ENCODE results near the gene ZNF669.

Gene ZNF669

DNA sequence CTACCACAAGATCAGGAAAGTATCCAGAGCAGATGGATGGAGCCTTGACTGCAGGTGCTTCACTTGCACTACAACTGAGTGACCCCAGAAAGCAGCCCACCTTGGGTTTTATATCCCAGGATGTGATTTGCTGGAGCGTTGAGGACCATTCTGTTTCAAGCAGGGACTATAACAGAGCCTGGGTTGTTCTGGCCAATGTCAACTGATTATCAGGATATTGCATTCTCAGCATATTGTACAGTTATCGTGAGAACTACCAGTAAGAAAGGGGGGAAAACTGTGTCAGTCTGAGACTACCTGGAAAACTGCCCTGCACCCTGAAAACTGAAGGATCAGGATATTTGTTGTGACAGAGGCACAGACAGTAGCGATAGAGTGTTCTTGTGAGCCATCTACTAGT lies 8.0 kb downstream of the ZNF669 start:
- no peak for DNase-seq (ENCODE audit: low read depth, low spot score)
- H3K27ac ChIP-seq (ENCODE audit: low read length): no peak overlapping the region
- no peak overlapping the region for H3K4me3 ChIP-seq (ENCODE audit: low read length)
- H3K27me3 ChIP-seq (ENCODE audit: control insufficient read depth, insufficient read depth, low read length): no peaks in the 10 kb centered on the region
- no peaks in the 10 kb centered on the region for H3K4me1 ChIP-seq (ENCODE audit: control insufficient read depth, insufficient read depth, low read length)
- no CpG with 5 or more reads among the region's 3 CpGs for WGBS (ENCODE audit: insufficient coverage, insufficient read length)
- H3K36me3 ChIP-seq (ENCODE audit: control insufficient read depth, insufficient read depth, low read length): peaks cover 7% of the 10 kb centered on the region; the same call in 1 of the 2 replicates
- no peaks in the 10 kb centered on the region for H3K9me3 ChIP-seq (ENCODE audit: control insufficient read depth, insufficient read depth, low read length)

- H3K27me3 ChIP-seq (ENCODE audit: control insufficient read depth, insufficient read depth, low read length): no peaks in the 10 kb centered on the region
- WGBS (ENCODE audit: insufficient coverage, insufficient read length): no CpG with 5 or more reads among the region's 14 CpGs
- H3K9me3 ChIP-seq (ENCODE audit: control insufficient read depth, insufficient read depth, low read length): no peaks in the 10 kb centered on the region
These were observed 13.7 kb downstream of the ZNF669 start for GRCh38 chr1:247090455-247090854.

GRCh38 chr1:247089616-247090375 lies 14.4 kb downstream of the ZNF669 start:
- WGBS (ENCODE audit: insufficient coverage, insufficient read length): no CpG with 5 or more reads among the region's 17 CpGs
- no peak overlapping the region for H3K4me3 ChIP-seq (ENCODE audit: low read length)
- no peak overlapping the region for H3K27ac ChIP-seq (ENCODE audit: low read length)
- no peaks in the 10 kb centered on the region for H3K4me1 ChIP-seq (ENCODE audit: control insufficient read depth, insufficient read depth, low read length)
- no peaks in the 10 kb centered on the region for H3K36me3 ChIP-seq (ENCODE audit: control insufficient read depth, insufficient read depth, low read length)
- no peaks in the 10 kb centered on the region for H3K9me3 ChIP-seq (ENCODE audit: control insufficient read depth, insufficient read depth, low read length)
- DNase-seq (ENCODE audit: low read depth, low spot score): no peak
- H3K27me3 ChIP-seq (ENCODE audit: control insufficient read depth, insufficient read depth, low read length): no peaks in the 10 kb centered on the region

More at GRCh38 chr1:247090455-247090854, 13.7 kb downstream of the ZNF669 start:
- Histone ChIP-seq H3K27ac (ENCODE audit: low read length) (no peak overlapping the region), H3K4me1 (ENCODE audit: control insufficient read depth, insufficient read depth, low read length) (no peaks in the 10 kb centered on the region), H3K36me3 (ENCODE audit: control insufficient read depth, insufficient read depth, low read length) (no peaks in the 10 kb centered on the region), H3K4me3 (ENCODE audit: low read length) (no peak overlapping the region)
- DNase-seq (ENCODE audit: low read depth, low spot score): no peak

DNA sequence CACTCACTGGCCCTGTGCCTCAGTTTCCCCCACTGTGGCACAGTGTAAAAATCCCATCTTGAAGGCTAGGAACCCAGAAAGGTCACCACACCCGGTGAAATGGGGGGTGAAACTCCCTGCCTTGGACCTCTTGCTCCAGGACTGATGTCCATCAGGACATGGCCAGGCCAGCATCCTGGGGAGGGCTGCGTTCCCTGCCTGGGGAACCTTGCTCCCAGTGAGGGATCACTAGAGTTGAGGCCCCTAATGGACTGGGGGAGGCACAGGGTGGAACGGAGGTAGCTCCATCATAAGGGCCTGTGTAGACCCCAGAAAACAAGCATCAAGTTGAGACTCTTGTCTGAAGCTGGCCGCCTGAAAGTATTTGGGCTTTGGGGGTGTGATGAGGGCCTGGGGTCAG lies 15.2 kb downstream of the ZNF669 start:
- H3K36me3 ChIP-seq (ENCODE audit: control insufficient read depth, insufficient read depth, low read length): no peaks in the 10 kb centered on the region
- H3K4me1 ChIP-seq (ENCODE audit: control insufficient read depth, insufficient read depth, low read length): no peaks in the 10 kb centered on the region
- no peak overlapping the region for H3K27ac ChIP-seq (ENCODE audit: low read length)
- no peaks in the 10 kb centered on the region for H3K9me3 ChIP-seq (ENCODE audit: control insufficient read depth, insufficient read depth, low read length)
- no peak overlapping the region for H3K4me3 ChIP-seq (ENCODE audit: low read length)
- no CpG with 5 or more reads among the region's 4 CpGs for WGBS (ENCODE audit: insufficient coverage, insufficient read length)
- no peak for DNase-seq (ENCODE audit: low read depth, low spot score)
- no peaks in the 10 kb centered on the region for H3K27me3 ChIP-seq (ENCODE audit: control insufficient read depth, insufficient read depth, low read length)

GRCh38 chr1:247087256-247087655 lies 16.9 kb downstream of the ZNF669 start:
- H3K36me3 ChIP-seq (ENCODE audit: control insufficient read depth, insufficient read depth, low read length): no peaks in the 10 kb centered on the region
- no CpG with 5 or more reads among the region's 1 CpG for WGBS (ENCODE audit: insufficient coverage, insufficient read length)
- no peak overlapping the region for H3K4me3 ChIP-seq (ENCODE audit: low read length)
- H3K9me3 ChIP-seq (ENCODE audit: control insufficient read depth, insufficient read depth, low read length): no peaks in the 10 kb centered on the region
- no peaks in the 10 kb centered on the region for H3K4me1 ChIP-seq (ENCODE audit: control insufficient read depth, insufficient read depth, low read length)
- H3K27ac ChIP-seq (ENCODE audit: low read length): no peak overlapping the region
- no peaks in the 10 kb centered on the region for H3K27me3 ChIP-seq (ENCODE audit: control insufficient read depth, insufficient read depth, low read length)
- no peak for DNase-seq (ENCODE audit: low read depth, low spot score)

GRCh38 chr1:247085310-247085709 lies 18.8 kb downstream of the ZNF669 start:
- Histone ChIP-seq H3K9me3 (ENCODE audit: control insufficient read depth, insufficient read depth, low read length) (no peaks in the 10 kb centered on the region), H3K36me3 (ENCODE audit: control insufficient read depth, insufficient read depth, low read length) (no peaks in the 10 kb centered on the region), H3K4me1 (ENCODE audit: control insufficient read depth, insufficient read depth, low read length) (no peaks in the 10 kb centered on the region), H3K27ac (ENCODE audit: low read length) (no peak overlapping the region), H3K27me3 (ENCODE audit: control insufficient read depth, insufficient read depth, low read length) (no peaks in the 10 kb centered on the region), H3K4me3 (ENCODE audit: low read length) (no peak overlapping the region)
- DNase-seq (ENCODE audit: low read depth, low spot score): no peak
- no CpG with 5 or more reads among the region's 8 CpGs for WGBS (ENCODE audit: insufficient coverage, insufficient read length)

- Histone ChIP-seq H3K36me3 (ENCODE audit: control insufficient read depth, insufficient read depth, low read length) (no peaks in the 10 kb centered on the region), H3K27ac (ENCODE audit: low read length) (no peak overlapping the region), H3K4me1 (ENCODE audit: control insufficient read depth, insufficient read depth, low read length) (no peaks in the 10 kb centered on the region), H3K4me3 (ENCODE audit: low read length) (no peak overlapping the region), H3K9me3 (ENCODE audit: control insufficient read depth, insufficient read depth, low read length) (no peaks in the 10 kb centered on the region), H3K27me3 (ENCODE audit: control insufficient read depth, insufficient read depth, low read length) (no peaks in the 10 kb centered on the region)
- no CpG with 5 or more reads among the region's 8 CpGs for WGBS (ENCODE audit: insufficient coverage, insufficient read length)
- no peak for DNase-seq (ENCODE audit: low read depth, low spot score)
These were observed 19.4 kb downstream of the ZNF669 start for GRCh38 chr1:247084771-247085170.

DNA sequence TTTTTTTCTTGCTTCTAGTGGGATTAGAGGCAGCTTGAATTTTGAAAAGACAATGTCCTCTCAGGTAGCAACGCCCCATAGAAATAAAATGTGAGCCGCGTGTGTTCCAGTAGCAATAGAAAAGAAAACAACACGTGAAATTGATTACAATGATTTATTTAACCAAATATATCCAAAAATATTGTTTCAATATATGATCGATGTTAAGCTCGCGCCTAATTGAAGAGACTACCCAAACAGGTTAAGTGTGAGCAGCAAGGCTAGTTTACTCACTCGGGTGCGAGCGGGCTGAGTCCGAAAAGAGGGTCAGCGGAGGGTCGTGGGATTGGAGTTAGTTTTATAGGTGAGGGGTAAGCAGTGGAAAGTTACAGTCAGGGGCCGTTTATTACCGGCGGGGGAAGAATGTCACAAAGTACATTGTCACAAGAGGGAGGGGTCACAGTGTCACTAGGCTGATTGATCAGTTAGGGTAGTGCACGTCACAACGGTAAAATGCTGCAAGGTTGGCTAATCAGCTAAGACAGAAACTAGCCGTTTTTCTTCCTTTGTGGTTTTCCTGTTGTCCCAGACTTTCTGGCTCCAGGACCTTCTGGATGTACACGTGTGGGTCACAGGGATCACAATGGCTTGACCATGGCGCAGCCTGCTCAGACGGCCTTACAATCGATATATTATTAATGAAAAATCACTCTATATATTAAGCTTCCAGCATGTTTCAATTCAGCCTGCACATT lies 24.8 kb downstream of the ZNF669 start:
- Histone ChIP-seq H3K36me3 (ENCODE audit: control insufficient read depth, insufficient read depth, low read length) (no peaks in the 10 kb centered on the region; the same call in 1 of the 2 replicates), H3K4me3 (ENCODE audit: low read length) (peak overlapping the region; percentile 14; the same call in 1 of the 2 replicates), H3K27me3 (ENCODE audit: control insufficient read depth, insufficient read depth, low read length) (no peaks in the 10 kb centered on the region), H3K9me3 (ENCODE audit: control insufficient read depth, insufficient read depth, low read length) (no peaks in the 10 kb centered on the region; the same call in 1 of the 2 replicates), H3K4me1 (ENCODE audit: control insufficient read depth, insufficient read depth, low read length) (no peaks in the 10 kb centered on the region), H3K27ac (ENCODE audit: low read length) (no peak overlapping the region)
- 100% methylated on average over 3 of the region's 23 CpGs for WGBS (ENCODE audit: insufficient coverage, insufficient read length)
- DNase-seq (ENCODE audit: low read depth, low spot score): no peak

- Histone ChIP-seq H3K9me3 (ENCODE audit: control insufficient read depth, insufficient read depth, low read length) (no peaks in the 10 kb centered on the region; the same call in 1 of the 2 replicates), H3K4me1 (ENCODE audit: control insufficient read depth, insufficient read depth, low read length) (no peaks in the 10 kb centered on the region), H3K36me3 (ENCODE audit: control insufficient read depth, insufficient read depth, low read length) (no peaks in the 10 kb centered on the region; the same call in 1 of the 2 replicates), H3K27ac (ENCODE audit: low read length) (no peak within 1 kb of the TSS), H3K27me3 (ENCODE audit: control insufficient read depth, insufficient read depth, low read length) (no peaks in the 10 kb centered on the region), H3K4me3 (ENCODE audit: low read length) (peak within 1 kb of the TSS; percentile 87)
- no CpG with 5 or more reads among the region's 57 CpGs for WGBS (ENCODE audit: insufficient coverage, insufficient read length)
- peak; percentile 96 for DNase-seq (ENCODE audit: low read depth, low spot score)
These were observed 25.7 kb downstream of the ZNF669 start, which contains the start of gene ZNF670 for GRCh38 chr1:247078258-247079140. Gene ZNF670, minus strand, starts transcription at chr1:247078811. Its CDS starts 215 bp downstream, at chr1:247078596.

DNA sequence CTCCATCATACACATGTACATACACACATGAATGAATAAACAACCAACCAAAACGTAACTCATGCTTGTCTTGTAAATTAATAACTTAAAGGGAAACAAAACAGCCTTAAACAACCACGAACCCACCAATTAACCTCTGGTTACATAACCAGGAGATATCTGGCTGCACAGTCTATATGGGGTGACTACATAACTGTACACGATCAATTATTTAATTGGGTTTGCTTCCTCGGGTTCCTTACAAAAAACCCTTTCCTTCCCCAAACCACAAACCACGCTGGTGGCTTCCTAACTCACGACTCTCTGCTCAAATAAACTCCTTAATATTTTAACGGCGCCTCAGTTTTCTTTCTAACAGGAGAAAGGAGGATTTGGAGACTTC lies 26.3 kb downstream of the ZNF669 start:
- DNase-seq (ENCODE audit: low read depth, low spot score): no peak
- H3K4me3 ChIP-seq (ENCODE audit: low read length): peak overlapping the region; percentile 87
- H3K27ac ChIP-seq (ENCODE audit: low read length): no peak overlapping the region
- no peaks in the 10 kb centered on the region; the same call in 1 of the 2 replicates for H3K36me3 ChIP-seq (ENCODE audit: control insufficient read depth, insufficient read depth, low read length)
- H3K9me3 ChIP-seq (ENCODE audit: control insufficient read depth, insufficient read depth, low read length): no peaks in the 10 kb centered on the region; the same call in 1 of the 2 replicates
- H3K4me1 ChIP-seq (ENCODE audit: control insufficient read depth, insufficient read depth, low read length): no peaks in the 10 kb centered on the region
- WGBS (ENCODE audit: insufficient coverage, insufficient read length): no CpG with 5 or more reads among the region's 8 CpGs
- no peaks in the 10 kb centered on the region for H3K27me3 ChIP-seq (ENCODE audit: control insufficient read depth, insufficient read depth, low read length)
